ENCODE results near the gene MME. TPM values are rescaled to one million over a fixed set of nuclear protein-coding genes. Genes with fewer than 3 reads are reported as not detected.
"Not testable (repeated sequence)": the region's sequence is repeated elsewhere in the genome, so short reads cannot be mapped to it uniquely, and the experiment has no call there.

Gene MME
- total RNA-seq, 4 donors from 2014 or later, result 1.5 to 96.1 (median 4.2) TPM

DNA sequence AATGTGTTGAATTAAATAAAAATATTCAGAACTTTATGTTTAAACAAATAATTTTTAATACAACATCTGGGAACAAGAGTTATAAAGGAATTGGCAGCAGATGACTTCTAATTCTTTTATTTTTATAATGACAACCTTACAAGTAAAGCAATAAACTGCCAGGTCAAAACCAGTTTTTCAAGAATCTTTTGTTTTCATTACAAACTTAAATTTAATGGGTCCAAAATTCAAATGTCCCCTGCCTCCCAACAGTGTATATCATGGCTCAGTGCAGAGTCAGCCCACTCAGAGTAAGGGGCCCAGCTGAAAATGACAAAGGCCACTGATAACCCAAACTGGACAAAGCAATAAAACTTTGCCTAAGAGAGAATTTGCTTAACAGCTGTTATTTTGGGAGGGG, 131.8 kb downstream of the MME start:
- H3K4me3 ChIP-seq, result no peak overlapping the region
- no peak for DNase-seq
- H3K27me3 ChIP-seq, result no peaks in the 10 kb centered on the region
- H3K4me1 ChIP-seq, result no peaks in the 10 kb centered on the region
- H3K27ac ChIP-seq, result no peak overlapping the region
- no peaks in the 10 kb centered on the region for H3K9me3 ChIP-seq
- H3K36me3 ChIP-seq, result no peaks in the 10 kb centered on the region
- no peak for TF ChIP-seq POLR2A (IDR thresholded peaks at IDR 0.05)
- TF ChIP-seq, protein P1, sequence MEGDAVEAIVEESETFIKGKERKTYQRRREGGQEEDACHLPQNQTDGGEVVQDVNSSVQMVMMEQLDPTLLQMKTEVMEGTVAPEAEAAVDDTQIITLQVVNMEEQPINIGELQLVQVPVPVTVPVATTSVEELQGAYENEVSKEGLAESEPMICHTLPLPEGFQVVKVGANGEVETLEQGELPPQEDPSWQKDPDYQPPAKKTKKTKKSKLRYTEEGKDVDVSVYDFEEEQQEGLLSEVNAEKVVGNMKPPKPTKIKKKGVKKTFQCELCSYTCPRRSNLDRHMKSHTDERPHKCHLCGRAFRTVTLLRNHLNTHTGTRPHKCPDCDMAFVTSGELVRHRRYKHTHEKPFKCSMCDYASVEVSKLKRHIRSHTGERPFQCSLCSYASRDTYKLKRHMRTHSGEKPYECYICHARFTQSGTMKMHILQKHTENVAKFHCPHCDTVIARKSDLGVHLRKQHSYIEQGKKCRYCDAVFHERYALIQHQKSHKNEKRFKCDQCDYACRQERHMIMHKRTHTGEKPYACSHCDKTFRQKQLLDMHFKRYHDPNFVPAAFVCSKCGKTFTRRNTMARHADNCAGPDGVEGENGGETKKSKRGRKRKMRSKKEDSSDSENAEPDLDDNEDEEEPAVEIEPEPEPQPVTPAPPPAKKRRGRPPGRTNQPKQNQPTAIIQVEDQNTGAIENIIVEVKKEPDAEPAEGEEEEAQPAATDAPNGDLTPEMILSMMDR (IDR thresholded peaks at IDR 0.05), result no peak
- intact Hi-C loops (cut with DNase I; ENCODE audit: low total_unique reads), result no loop called here

DNA sequence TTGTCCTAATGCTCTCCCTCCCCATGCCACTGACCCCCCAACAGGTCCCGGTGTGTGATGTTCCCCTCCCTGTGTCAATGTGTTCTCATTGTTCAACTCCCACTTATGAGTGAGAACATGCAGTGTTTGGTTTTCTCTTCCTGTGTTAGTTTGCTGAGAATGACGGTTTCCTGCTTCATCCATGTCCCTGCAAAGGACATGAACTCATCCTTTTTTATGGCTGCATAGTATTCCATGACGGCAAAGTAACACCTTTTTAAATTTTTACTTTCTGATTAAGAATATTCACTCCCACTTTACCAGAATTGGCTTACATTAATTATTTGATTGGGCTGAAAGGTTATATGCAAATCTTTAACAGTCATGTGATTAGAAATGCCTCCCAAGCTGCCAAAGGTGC, 135.9 kb downstream of the MME start:
- H3K9me3 ChIP-seq; H3K36me3 ChIP-seq; intact Hi-C loops (cut with DNase I; ENCODE audit: low total_unique reads); H3K4me3 ChIP-seq; DNase-seq; H3K27me3 ChIP-seq; H3K4me1 ChIP-seq; H3K27ac ChIP-seq: not testable (repeated sequence)

DNA sequence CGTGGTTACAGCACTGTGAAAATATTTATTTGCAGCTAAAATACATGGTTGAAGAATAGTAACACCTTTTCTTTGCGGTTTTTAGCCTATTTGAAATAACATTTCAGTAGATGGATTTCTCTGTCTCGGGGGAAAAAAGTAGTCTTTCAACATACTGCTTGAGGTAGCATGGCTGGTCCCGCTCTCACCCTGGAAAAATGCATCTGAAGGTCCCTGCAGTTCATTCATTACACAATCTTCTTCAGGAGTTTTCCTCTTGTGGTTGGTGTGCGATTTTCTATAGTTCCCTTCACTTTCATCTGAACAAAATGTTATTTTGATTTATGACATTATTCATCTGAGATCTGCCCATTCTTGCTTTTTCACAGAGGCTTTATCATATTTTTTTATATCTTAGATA, 137.5 kb downstream of the MME start:
- TF ChIP-seq POLR2A (IDR thresholded peaks at IDR 0.05), result no peak
- TF ChIP-seq, protein P1 (IDR thresholded peaks at IDR 0.05), result no peak
- H3K4me1 ChIP-seq, result no peaks in the 10 kb centered on the region
- H3K36me3 ChIP-seq, result no peaks in the 10 kb centered on the region
- DNase-seq, result no peak
- H3K27me3 ChIP-seq, result no peaks in the 10 kb centered on the region
- no peaks in the 10 kb centered on the region for H3K9me3 ChIP-seq
- no peak overlapping the region for H3K4me3 ChIP-seq
- intact Hi-C loops (cut with DNase I; ENCODE audit: low total_unique reads), result no loop called here
- no peak overlapping the region for H3K27ac ChIP-seq

DNA sequence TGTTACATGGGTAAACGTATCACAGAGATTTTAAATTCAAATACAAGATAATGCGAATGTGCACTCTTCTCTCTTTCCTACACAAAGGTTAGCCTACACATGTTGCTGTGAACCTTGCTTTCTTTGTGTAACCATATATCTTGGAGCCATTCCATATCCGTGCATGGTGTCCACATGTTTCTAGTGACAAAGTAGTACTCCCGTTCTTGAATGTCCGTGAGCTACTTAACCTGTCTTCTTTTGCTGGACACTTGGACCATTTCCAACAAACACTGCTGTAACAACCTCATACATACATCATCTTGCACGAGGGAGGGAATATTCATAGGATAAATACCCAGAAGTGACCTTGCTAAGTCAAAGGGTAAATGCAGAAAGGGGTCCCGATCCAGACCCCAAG, 138.3 kb downstream of the MME start:
- no peak for DNase-seq
- Histone ChIP-seq H3K27me3 (no peaks in the 10 kb centered on the region), H3K4me3 (no peak overlapping the region), H3K4me1 (no peaks in the 10 kb centered on the region), H3K27ac (no peak overlapping the region), H3K36me3 (no peaks in the 10 kb centered on the region), H3K9me3 (no peaks in the 10 kb centered on the region)
- intact Hi-C loops (cut with DNase I; ENCODE audit: low total_unique reads), result no loop called here
- TF ChIP-seq POLR2A (IDR thresholded peaks at IDR 0.05), result no peak
- TF ChIP-seq, protein P1 (IDR thresholded peaks at IDR 0.05), result no peak

DNA sequence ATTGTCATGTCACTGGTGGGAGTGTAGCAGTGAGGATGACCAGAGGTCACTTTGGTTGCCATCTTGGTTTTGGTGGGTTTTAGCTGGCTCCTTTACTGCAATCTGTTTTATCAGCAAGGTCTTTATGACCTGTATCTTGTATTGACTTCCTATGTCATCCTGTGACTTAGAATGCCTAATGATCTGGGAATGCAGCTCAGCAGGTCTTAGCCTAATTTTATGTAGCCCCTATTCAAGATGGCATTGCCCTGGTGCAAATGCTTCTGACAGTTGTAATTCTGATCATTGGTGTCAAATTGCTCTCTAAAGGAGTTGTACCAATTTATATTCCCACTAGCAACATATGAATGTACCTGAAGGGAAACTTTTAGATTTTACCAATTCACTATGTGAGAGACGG, 139.0 kb downstream of the MME start:
- Histone ChIP-seq H3K27ac (no peak overlapping the region), H3K9me3 (no peaks in the 10 kb centered on the region), H3K4me3 (no peak overlapping the region), H3K27me3 (no peaks in the 10 kb centered on the region), H3K4me1 (no peaks in the 10 kb centered on the region), H3K36me3 (no peaks in the 10 kb centered on the region)
- TF ChIP-seq, protein P1 (IDR thresholded peaks at IDR 0.05), result no peak
- no peak for TF ChIP-seq POLR2A (IDR thresholded peaks at IDR 0.05)
- intact Hi-C loops (cut with DNase I; ENCODE audit: low total_unique reads), result no loop called here
- no peak for DNase-seq

DNA sequence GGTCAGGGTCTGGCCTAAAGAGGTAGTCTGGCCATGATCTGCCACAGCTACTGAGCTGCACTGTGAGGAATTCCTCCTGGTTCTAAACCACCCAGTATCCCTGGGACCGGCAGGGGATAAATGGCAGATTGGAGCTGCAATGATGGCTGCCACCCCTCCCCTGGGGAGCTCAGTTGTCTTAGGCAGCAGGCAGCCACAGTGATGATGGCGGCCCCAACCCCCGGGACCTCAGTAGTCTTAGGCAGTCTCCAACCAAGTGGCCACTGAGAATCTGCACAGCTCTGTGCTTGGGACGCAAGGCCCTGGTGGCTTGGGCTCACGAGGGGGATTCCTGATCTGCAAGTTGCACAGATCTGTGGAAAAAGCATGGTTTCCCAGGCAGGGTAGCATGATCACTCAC, 145.3 kb downstream of the MME start:
- no peak overlapping the region for H3K4me3 ChIP-seq
- intact Hi-C loops (cut with DNase I; ENCODE audit: low total_unique reads), result no loop called here
- no peak for TF ChIP-seq POLR2A (IDR thresholded peaks at IDR 0.05)
- TF ChIP-seq, protein P1 (IDR thresholded peaks at IDR 0.05), result no peak
- H3K27me3 ChIP-seq, result no peaks in the 10 kb centered on the region
- H3K36me3 ChIP-seq, result no peaks in the 10 kb centered on the region
- H3K4me1 ChIP-seq, result no peaks in the 10 kb centered on the region
- DNase-seq, result no peak
- H3K9me3 ChIP-seq, result no peaks in the 10 kb centered on the region
- no peak overlapping the region for H3K27ac ChIP-seq

All from uterus (tissue), 4 donors.